ENCODE measurements around the gene TXNDC17.

Gene TXNDC17

GRCh38 chr17:6677158-6677831 lies 36.4 kb downstream of the TXNDC17 start:
- DNase-seq (ENCODE audit: low read depth) = no peak

DNA sequence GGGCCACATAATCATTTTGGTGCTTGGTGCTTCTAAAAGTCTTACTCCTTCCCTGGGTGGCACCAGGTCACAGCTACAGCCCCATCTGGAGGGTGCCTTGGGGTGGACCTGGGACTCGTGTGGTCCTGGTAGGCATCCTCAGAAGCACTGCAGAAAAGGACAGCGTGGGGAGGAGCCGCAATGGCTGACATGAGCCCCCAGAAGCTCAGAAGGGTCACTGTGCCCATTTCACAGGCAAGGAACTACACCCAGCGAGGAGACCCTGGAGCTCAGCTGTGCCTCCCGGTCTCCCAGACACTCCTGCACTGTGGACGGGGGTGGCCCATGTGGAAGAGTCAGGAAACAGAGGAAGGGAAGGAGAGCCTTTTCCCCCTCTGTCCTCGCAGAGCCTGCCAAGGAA lies 37.1 kb downstream of the TXNDC17 start:
- TF ChIP-seq, protein P1, sequence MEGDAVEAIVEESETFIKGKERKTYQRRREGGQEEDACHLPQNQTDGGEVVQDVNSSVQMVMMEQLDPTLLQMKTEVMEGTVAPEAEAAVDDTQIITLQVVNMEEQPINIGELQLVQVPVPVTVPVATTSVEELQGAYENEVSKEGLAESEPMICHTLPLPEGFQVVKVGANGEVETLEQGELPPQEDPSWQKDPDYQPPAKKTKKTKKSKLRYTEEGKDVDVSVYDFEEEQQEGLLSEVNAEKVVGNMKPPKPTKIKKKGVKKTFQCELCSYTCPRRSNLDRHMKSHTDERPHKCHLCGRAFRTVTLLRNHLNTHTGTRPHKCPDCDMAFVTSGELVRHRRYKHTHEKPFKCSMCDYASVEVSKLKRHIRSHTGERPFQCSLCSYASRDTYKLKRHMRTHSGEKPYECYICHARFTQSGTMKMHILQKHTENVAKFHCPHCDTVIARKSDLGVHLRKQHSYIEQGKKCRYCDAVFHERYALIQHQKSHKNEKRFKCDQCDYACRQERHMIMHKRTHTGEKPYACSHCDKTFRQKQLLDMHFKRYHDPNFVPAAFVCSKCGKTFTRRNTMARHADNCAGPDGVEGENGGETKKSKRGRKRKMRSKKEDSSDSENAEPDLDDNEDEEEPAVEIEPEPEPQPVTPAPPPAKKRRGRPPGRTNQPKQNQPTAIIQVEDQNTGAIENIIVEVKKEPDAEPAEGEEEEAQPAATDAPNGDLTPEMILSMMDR (IDR thresholded peaks at IDR 0.05; ENCODE audit: low read depth, low read length, missing control alignments) = no peak
- no peak overlapping the region for H3K4me3 ChIP-seq (ENCODE audit: low read depth, low read length)
- no peak for DNase-seq (ENCODE audit: low read depth)

More at GRCh38 chr17:6677158-6677831, 36.4 kb downstream of the TXNDC17 start:
- TF ChIP-seq, protein P1 (IDR thresholded peaks at IDR 0.05; ENCODE audit: low read depth, low read length, missing control alignments) = no peak
- H3K4me3 ChIP-seq (ENCODE audit: low read depth, low read length) = no peak overlapping the region

- TF ChIP-seq, protein P1 (IDR thresholded peaks at IDR 0.05; ENCODE audit: low read depth, low read length, missing control alignments) = no peak
- H3K4me3 ChIP-seq (ENCODE audit: low read depth, low read length) = no peak overlapping the region
- no peak for DNase-seq (ENCODE audit: low read depth)
These were observed 38.4 kb downstream of the TXNDC17 start for GRCh38 chr17:6679241-6679640.

GRCh38 chr17:6681176-6681575 lies 40.3 kb downstream of the TXNDC17 start:
- H3K4me3 ChIP-seq (ENCODE audit: low read depth, low read length) = no peak overlapping the region
- TF ChIP-seq, protein P1 (IDR thresholded peaks at IDR 0.05; ENCODE audit: low read depth, low read length, missing control alignments) = no peak

GRCh38 chr17:6681671-6682070 lies 40.8 kb downstream of the TXNDC17 start:
- TF ChIP-seq, protein P1 (IDR thresholded peaks at IDR 0.05; ENCODE audit: low read depth, low read length, missing control alignments) = no peak
- no peak overlapping the region for H3K4me3 ChIP-seq (ENCODE audit: low read depth, low read length)
- DNase-seq (ENCODE audit: low read depth) = no peak

More at GRCh38 chr17:6681176-6681575, 40.3 kb downstream of the TXNDC17 start:
- no peak for DNase-seq (ENCODE audit: low read depth)

DNA sequence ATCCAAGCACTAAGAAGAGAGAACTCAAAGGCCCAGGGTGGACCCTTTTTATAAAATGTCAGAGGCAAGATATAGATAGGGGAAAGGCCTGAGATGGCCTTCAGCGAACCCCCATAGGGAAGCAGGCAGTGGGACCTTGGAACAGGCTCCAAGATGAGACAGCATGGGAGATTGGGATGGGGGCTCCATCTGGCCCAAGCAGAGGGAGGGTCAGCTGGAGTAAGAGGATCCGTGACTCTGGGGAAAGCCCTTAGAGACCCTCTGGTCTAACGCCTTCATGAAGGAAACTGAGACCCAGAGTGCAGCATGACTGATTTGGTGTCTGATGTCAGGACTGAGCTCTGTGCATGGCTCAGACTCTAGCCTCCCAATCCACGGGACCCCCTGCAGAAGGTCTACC lies 41.5 kb downstream of the TXNDC17 start:
- no peak for DNase-seq (ENCODE audit: low read depth)
- TF ChIP-seq, protein P1 (IDR thresholded peaks at IDR 0.05; ENCODE audit: low read depth, low read length, missing control alignments) = no peak
- H3K4me3 ChIP-seq (ENCODE audit: low read depth, low read length) = no peak overlapping the region
